Putamen (tissue), 1 donor: Measurements from ENCODE around the gene NANOG.
"Not testable (repeated sequence)": the region's sequence is repeated elsewhere in the genome, so short reads cannot be mapped to it uniquely, and the experiment has no call there.

Experiments used
- DNase-seq: peaks from one replicate; pipeline ENCODE4 v3.0.0-alpha.2; 2016; ENCODE audit warnings: low spot score

Gene NANOG

DNA sequence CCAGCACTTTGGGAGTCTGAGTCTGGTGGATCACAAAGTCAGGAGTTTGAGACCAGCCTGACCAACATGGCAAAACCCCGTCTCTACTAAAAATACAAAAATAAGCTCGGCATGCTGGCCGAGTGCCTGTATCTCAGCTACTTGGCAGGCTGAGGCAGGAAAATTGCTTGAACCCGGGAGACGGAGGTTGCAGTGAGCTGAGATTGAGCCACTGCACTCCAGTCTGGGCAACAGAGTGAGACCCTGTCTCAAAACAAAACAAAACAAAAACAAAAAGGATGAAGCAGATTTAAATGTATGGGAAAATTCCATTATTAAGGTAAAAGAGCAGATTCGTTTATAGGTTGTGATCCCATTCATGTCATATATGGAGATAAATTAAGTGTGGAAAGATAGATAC lies 17.1 kb downstream of the NANOG start:
- not testable (repeated sequence) for DNase-seq

DNA sequence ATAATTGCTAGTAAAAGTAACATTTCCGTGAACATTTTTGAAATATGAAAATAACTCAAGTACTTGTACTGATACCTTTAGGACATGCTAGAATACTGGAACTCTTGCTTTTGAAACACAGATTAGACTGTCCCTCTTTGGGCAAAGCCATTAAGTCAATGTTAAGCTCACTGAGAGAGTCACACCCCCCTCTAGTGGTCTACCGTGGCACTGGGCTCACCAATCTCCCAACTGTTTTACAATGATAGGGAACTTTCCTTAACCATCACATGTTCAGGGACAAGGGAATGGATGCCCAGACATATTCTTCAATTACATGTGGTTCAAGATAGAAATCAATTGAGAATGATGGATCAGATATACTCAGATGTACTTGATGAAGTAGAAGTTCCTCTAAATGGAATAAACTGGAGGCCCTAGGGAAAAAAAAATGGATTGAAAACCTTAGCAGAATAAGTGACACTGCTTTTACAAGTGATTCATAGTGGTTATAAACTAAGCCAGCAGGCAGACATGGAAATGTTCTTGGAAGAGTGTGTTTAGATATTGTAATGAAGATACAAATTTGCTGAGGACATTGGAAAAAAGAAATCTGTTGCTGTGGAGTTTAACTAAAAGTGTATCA lies 17.8 kb downstream of the NANOG start:
- DNase-seq = peak; percentile 45

DNA sequence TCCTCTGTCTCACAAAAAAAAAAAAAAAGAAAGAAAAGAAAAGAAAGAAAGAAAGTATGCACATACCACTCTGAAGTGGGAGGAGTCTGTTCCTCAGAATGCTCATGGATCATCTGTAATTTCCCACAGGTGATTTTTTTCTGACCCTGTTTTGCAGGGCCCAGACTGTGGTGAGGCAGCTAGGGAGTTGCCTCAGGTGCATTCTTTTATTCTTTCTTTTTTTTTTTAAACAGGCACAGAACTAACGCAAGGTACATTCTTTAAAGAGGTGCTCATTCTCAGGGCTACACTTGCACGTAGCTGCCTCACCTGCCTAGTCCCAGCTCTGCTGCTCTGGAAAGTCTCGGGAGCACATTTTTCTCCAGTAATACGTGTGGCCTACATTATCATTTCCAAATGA lies 36.6 kb downstream of the NANOG start:
- not testable (repeated sequence) for DNase-seq

DNA sequence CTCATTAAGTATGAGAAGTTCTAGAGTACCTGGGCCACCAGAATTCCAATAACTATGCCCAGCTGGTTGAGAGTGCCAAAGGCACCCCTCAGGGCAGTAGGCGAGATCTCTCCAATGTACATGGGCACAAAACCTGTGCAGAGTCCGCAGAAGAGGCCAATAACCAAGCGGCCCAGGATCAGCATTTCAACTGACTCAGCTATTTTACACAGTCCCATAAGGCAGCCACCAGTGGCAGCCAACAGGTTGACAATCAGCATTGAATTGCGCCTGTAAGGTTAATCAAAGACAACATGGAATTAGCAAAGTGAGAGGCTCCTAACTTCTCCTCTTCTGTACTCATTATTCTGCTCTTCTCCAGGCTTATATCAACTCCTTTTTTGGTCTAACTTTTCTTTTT lies 40.5 kb downstream of the NANOG start:
- not testable (repeated sequence) for DNase-seq

DNA sequence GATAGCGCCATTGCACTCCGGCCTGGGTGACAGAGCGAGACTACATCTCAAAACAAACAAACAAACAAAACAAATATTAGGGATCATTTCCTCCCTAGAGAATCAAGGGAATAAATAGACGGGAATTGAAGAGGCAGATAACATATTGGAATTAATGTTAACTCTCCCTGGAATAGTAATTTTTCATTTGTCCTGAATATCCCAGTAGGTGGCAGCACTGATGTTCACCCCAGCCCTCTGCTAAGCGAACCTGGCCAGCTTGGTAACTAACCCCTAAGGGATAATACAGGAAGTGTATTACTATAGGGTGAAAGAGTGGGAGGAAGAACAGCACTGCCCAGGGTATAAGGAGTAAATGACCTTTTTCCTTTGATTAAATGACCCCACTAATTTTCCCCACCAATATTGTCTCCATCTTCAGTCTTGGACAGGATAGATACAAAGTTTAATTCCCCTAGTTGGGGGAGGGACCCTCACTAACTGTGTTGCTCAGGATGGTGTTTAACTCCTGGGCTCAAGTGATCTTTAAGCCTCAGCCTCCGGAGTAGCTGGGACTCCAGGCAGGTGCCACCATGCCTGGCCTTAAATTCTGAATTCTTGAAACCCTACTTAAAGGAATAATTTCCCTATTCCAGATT lies 43.0 kb downstream of the NANOG start:
- DNase-seq = peak; percentile 5

DNA sequence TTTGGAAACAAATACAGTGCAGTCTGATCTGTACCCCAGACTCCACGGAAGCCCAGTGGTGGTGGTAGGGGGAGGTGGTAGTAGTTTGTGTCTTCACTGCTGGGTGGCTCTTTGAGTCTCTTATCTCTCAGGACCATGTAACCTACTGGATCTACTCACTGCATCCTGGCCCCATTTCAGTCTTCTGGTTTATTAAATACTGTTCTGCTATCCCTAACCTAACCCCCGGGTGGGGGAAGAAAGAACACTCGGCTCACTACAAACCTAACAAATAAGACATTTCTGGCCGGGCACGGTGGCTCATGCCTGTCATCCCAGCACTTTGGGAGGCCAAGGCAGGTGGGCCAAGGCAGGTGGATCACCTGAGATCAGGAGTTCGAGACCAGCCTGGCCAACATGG lies 44.0 kb downstream of the NANOG start:
- not testable (repeated sequence) for DNase-seq

DNA sequence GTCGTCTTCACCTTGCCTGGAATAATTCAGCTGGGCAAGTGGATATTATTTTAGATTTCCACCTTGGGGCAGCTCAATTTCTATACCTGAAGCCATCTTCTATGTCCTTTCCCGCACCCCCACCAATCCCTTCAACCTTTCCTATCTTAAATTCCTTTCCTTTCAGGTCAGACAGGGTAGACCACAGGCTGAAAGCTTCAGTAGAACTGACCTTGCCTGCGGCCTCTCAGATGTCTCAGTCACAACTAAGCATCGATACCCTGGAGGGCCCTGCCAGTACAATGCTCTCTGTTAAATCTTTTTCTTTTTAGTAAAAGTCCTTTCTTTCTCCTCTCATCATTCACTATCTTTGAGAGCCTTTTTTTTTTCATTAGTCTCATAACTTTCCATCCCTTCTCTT lies 44.6 kb downstream of the NANOG start:
- no peak for DNase-seq

DNA sequence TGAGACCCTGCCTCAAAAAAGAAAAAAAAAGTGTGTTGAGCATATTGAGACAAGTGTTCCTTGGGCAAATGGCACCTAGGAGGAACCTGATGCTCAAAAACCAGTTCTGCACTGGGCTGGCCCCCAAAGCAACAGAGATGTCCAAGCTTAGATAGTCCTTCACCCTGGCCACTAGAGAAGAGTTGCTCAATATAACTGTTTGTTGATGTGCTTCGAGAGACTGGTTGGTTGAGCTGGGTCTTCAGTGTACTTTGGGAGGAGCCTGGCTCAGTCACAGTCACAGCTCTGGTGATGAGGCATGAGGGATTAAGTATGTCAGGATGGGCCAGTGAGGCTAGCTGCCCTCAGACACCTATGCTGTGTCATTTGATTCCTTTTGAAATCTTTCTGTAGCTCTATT lies 45.5 kb downstream of the NANOG start:
- DNase-seq = no peak

DNA sequence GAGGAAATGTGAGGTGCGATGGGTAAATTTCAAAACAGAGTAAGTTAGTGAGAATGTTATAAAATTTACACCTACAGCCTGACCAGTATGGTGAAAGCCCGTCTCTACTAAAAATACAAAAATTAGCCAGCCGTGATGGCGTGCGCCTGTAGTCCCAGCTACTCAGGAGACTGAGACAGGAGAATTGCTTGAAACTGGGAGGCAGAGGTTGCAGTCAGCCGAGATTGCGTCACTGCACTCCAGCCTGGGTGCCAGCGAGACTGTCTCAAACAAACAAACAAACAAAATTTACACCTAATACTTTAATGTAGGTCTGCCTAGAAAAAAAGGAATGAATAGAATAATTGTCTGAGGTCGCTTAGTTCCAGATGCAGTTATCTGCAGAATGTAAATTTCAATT lies 45.9 kb downstream of the NANOG start:
- no peak for DNase-seq

DNA sequence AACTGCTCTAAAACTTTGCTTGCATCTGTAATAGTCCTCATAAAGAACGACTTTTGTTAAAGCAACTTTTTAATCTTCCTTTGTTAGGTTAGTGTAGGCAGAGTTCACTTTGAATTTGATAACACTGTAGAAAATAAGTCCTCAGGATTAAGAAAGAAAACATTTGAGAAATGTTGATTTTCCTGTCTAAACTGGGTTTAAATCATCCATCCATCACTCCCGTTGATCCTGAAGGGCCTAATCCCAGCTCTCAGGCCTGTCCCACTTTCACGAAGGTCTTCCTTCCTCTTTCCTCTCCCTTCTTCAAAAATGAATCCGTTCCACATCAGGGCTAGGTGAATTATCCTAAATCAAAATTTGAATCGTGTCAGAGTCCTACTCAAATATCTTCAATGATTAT lies 46.6 kb downstream of the NANOG start:
- DNase-seq = no peak

DNA sequence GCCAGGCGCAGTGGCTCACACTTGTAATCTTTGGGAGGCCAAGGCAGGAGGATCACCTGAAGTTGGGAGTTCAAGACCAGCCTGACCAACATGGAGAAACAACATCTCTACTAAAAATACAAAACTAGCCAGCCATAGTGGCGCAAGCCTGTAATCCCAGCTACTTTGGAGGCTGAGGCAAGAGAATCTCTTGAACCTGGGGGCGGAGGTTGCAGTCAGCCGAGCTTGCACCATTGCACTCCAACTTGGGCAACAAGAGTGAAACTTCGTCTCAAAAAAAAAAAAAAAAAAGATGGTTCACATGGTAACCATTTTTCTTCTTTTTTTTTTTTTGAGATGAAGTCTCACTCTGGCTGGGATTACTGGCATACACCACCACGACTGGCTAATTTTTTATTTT lies 48.2 kb downstream of the NANOG start:
- DNase-seq = no peak

DNA sequence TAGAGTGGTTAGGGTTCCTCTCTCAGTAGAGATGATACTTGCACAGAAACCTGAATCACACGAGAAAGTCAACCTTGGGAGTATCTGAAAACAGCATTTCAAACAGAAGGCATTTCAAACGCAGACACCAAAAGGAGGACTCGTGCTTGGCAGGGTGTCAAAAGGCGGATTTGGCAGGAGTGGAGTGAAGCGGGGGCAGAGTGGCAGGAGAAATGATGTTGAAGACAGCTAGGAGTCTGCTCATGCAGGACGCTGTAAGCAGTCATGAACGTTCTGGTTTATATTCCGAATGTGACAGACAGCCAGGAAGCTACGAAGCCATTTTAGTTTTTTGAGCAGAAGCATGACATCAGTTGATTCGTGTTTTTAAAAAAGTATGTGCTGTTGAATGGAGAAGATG lies 50.0 kb downstream of the NANOG start:
- DNase-seq = not testable (repeated sequence)

DNA sequence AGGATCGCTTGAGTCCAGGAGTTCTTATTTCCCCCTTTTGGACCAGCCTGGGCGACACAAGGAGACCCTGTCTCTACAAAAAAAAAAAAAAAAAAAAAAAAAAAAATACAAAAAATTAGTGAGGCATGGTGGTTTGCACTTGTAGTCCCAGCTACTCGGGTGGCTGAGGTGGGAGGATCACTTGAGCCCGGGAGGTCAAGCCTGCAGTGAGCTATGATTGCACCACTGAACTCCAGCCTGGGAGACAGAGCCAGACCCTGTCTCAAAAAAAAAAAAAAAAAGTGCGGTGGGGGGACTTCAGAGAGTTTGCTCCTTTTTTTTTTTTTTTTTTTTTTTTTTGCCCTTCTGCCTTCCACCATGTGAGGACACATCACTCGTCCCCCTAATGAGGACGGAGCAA lies 50.6 kb downstream of the NANOG start:
- not testable (repeated sequence) for DNase-seq

DNA sequence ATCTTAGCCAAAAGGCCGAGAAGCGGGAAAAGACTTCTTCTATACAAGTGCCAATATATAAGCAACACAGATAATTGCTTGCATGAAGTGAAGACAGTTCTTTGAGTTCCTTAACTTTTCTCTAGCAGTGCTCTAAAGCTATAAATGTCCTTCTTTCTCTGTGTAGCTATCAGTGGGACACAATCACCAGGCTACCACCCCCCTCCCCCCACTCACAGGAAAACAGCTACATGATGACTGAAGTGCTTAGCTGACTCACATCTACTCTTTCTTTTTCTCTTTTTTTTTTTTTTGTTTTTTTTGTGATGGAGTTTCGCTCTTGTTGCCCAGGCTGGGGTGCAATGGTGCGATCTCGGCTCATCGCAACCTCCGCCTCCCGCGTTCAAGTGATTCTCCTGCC lies 53.2 kb downstream of the NANOG start:
- not testable (repeated sequence) for DNase-seq

DNA sequence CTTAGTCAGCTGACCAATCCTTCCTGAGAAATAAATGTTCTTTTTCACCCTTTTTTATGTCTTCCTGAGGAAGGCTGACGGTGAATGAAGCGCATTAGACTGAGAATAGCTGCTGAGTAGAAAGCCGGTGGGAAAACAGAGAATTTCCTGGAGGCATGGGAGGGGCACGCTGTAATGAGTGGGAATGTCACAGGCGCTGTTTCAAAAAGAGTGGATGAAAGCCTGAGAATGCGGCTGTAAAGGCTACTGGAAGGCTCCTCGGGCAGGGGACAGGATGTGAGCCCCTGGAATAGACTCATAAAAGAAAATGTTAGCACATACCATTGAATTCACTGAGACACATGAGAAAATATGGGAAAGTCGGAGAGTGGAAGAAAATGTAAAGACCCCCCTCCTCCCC lies 53.9 kb downstream of the NANOG start:
- DNase-seq = not testable (repeated sequence)

DNA sequence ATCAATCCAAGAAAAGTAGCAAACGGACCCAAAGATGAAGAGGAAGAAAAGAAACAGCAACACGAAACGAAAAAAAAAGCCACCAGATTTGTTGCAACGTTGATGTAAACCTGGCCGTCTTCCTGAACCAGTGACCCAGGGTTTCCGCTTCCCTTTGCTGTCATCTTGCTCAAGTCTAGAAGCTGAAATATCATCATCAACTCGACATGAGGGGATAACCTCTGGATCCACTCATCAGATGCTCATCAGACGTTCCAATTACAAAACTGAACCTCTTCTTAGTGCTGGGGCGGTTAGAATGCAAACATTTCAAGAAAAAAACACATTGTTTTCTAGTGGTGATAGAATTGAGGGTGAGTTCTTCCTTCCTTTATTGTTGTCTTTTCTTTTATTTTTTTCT lies 54.4 kb downstream of the NANOG start:
- not testable (repeated sequence) for DNase-seq

DNA sequence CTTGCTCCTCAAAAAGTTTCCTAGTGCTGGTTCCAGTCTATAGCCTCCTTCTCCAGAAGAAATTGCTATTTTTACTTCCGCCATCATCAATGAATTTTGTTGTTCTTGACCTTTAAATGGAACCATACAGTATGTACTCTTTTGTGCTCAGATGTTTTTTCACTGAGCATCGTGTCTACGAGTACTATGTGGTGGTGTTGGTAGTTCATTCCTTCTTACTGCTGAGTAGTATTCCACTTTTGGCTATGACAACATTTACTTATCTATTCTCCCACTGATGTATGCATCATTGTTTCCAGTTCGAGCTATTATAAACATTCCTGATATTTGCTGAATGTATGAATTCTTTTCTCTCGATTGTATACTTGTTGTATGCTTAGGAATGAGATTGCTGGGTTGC lies 54.9 kb downstream of the NANOG start:
- DNase-seq = no peak

DNA sequence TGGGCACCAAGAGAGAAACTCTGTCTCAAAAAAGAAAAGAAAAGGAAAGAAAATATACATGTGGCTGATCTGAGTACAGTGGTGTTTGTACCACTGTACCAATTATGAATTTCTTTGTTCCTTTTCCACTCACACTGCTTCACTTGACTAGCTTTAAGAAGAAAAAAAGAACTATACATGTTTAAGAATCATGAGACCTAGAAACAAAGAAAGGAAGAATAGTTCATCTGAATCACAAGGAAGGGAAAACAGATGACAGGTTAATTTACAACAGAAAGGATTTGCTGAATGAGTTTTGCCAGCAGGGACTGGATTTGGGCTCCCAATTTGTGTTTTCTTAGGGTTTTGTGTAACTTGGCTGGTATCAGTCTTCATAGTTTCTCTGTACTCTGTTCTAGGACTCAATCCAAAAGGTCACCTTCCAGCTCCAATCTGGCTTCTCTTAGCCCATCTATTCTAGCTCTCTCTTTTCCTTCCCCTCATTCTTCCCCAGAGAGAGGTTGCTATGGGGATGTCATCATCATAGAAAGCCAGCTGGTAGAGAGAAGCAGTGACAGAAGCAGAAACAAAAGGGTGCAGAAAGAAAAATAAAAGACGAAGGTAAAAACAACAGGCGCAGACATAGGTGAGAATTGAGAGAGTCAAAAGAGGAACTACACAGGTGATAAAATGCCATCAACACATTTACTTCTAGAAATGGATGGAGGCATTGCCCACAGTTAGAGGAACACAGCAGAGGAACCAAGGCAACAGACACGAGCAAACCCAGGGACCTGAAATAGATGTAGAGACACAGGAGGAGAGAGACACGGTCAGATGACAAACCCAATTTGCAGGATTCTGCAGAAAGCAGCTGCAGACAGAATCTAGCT lies 58.3 kb downstream of the NANOG start:
- DNase-seq = not testable (repeated sequence)

DNA sequence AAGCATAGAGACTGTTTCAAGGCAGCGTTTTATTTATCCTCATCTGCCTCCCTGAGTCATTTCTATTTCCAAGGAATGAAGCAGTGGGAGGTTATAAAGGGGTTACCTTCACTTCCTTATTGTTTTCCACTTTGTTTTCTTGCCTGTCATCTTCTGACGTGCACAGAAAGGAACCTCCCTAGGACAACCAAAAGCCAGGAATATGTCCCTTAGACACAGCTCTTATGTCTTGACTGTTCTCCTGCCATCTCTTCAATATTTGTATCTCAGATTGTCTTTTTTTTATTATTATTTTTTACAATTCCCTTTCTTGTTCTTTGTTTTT lies 58.9 kb downstream of the NANOG start:
- not testable (repeated sequence) for DNase-seq
